NCI-H187 (cell line): ENCODE data around the gene ADH7.
"Not testable (repeated sequence)": the region's sequence is repeated elsewhere in the genome, so short reads cannot be mapped to it uniquely, and the experiment has no call there.

Experiments
- DNase-seq, 2 experiments: peaks; one replicate each; lab custom pipeline; 2025; lab: John Stamatoyannopoulos, UW

The ADH7 gene

DNA sequence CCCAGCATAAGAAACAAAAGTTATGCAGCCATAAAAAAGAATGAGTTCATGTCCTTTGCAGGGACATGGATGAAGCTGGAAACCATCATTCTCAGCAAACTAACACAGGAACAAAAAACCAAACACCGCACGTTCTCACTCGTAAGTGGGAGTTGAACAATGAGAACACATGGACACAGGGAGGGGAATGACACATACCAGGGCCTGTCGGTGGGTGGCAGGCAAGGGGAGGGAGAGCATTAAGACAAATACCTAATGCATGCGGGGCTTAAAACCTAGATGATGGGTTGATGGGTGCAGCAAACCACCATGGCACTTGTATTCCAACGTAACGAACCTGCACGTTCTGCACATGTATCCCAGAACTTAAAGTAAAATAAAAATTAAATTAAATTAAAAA lies 19.4 kb downstream of the ADH7 start:
- DNase-seq: not testable (repeated sequence)

DNA sequence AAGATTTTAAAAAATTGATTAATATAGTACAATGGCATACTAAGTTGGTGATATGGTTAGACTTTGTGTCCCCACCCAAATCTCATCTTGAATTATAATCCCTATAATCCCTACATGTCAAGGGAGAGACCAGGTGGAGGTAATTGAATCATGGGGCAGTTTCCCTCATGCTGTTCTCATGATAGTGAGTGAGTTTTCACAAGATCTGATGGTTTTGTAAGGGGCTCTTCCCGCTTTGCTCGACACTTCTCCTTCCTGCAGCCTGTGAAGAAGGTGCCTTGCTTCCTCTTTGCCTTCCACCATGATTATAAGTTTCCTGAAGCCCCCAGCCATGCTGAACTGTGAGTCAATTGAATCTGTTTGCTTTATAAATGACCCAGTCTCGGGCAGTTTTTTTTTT lies 20.2 kb downstream of the ADH7 start:
- DNase-seq: not testable (repeated sequence)

DNA sequence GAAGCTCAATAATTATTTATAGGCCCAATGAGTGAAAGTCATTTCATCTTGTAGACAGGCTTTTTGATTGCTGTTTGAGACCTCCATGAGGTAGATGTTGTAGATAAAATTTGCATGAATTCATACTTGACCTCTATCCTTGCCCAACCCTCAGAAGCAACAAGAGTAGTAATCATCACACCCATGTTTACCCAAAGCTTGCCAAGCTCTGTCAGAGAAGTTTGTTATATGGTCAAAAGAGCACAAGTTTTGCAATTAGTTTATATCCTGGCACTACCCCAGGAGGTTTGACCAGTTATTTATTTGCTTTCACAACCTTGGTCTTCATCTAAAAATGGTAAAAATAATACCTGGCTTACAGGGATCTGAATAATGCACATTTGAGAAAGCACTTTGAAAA lies 20.7 kb downstream of the ADH7 start:
- DNase-seq: no peak

DNA sequence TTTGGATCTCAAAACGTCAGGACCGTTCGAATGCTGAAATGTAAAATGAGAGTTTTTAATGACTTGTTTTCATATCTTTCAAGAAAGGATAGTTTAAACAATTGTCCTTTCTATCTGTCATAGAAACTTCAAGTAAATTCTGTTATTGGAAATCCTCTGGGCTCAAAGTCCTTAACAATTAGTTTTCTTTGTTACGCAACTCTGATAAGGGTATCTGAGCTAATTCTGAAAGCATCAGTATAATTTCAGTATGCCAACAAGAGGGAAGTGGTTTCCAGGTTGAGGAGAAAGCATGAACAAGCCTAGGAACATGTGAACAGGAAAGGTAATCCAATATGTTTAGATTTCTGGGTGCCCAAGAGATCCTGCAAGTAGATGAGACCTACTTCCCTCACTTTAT lies 22.0 kb downstream of the ADH7 start:
- DNase-seq: no peak

DNA sequence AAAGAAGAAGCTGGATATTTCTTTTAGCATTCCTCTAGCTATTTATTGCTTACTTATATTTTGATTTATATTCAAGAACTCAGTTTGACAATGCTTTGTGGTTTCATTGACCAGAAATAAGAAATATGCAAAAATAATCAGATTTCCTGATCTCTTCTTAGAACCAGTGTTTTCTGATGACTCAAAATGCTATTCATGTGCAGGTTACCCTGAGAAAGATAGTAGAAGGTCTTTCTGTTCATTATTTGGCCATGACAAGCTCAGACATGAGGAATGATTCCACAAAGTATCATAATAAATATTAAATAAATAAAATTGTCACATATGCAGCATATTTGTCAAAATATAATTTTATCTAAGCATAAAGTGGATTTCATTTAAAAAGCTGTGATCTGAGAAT lies 24.1 kb downstream of the ADH7 start:
- no peak for DNase-seq

DNA sequence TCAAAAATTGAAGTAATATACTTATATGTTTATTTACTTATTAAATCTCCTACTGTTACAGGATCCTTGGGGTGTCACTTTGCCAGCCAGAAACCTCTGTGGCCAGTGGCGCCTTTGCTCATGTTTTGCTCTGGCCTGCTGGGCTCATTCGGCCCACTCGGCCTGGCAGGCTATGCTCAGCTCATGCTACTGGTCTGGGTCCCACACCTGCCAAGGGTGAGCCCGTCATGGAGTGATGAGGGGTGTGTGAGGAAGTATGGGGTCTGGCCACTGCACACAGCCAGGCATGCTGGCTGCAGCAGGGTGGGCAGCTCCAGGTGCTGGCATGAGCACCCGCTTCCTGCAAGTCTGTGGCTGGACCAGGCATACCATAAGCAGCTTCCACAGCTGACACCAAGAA lies 25.1 kb downstream of the ADH7 start:
- DNase-seq: no peak

DNA sequence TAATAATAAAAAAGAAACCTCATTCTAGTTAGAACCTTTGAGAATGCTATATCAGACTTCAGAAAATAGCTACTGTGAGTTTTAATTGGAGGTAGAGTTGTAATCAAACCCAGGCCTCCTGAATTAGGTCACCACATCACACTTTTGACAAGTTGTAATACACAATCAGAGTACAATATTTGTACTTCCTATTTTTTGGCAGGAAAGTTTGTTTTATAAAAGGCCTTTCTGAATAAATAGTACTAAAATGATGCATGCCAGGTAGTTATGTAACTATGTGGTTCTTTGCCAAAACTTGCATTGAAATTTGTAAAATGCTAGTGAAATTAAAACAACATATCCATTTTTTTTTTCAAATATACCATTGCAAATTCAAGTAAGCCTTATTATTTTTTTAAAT lies 26.8 kb downstream of the ADH7 start:
- DNase-seq: no peak

DNA sequence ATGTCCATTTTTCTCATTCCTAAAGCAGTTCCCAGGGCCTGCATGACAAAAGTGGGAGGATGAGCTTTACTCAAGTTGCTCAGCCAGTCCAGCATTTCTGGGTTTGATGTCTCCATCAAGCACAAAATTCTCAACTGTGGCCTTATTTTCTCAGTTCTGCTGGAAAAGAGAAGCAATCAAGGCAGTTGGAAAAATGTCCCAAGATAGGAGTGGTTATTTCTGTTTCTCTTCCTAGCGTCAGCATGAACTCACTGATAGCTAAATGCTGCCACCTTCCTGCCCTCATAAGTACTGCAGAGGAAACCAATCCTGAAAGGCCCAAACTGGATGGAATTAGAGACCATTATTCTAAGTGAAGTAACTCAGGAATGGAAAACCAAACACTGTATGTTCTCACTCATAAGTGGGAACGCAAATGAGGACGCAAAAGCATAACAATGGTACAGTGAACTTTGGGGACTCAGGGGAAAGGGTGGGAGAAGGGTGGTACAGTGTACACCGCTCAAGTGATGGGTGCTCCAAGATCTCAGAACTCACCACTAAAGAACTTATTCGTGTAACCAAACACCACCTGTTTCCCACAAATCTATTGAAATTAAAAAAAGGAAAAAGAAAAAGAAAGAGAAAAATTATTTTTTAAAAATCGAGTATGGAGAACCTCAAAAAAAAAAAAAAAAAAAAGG lies 29.6 kb downstream of the ADH7 start:
- DNase-seq: peak; percentile 0 to 13

DNA sequence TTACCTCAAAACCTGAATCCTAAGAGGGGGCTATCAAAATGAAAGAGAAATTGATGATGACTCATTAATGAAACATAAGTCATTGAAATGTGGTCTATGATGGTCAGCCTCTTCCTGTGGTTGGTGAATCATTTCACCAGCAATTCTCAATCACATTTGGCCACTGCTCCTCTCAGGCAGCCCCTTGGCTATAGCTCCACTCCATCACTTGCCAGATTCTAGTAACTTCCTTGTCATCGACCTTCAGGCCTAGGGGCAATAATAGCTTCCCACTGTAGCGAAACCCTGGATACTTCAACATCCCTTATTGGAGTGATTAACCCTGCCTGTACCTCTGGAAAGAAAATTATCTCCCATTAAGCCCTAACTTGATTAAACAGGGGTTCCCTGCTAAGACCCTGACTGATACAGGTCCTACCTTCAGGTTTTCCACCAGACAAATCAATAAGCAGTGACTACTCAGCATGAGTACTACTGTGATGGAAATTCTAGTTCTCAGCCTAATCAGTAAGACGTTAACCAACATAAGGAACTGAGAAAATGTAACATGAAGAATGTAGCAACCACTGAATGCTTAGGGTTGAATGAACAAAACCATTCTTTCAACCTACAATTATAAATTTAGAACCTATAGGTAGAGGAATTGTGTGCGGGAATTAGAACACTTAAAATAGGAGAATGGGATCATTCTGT lies 30.4 kb downstream of the ADH7 start:
- no peak for DNase-seq

DNA sequence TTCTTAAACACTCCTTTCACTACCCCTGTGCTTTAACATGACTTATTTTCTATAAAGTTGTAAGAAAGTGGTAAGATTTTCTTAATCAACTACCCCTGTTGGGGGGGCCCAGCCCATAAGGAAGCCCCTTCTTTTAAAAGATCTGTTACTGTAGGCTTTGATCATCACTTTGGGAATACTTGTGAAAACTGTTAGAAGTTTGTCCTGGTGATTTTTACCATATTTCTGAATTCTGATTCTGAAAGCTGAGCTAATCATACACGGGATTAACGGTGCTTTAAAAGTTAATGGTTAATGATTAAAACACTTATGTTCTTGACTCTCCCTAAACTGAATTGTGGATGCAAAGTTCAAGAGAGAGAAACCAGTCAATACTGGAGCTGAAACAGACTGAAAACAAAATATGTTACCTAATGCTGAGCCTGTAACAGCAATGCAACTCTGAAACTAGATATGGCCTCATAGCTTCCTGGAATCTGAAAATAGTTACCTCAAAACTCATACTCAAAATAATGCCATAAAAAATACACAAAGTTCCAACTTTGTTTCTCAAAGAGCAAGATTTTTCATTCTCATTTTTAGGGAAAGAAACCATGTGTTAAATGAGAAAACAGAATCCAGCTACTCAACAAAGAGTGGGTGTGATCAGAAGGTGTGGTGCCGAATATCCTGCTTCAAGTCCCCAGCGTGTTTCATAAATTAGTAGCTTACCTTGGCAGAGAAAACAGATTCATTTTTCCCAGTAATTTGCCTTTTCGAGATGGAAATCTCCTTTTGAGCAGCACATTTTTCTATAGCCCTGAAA lies 31.6 kb downstream of the ADH7 start:
- no peak for DNase-seq

DNA sequence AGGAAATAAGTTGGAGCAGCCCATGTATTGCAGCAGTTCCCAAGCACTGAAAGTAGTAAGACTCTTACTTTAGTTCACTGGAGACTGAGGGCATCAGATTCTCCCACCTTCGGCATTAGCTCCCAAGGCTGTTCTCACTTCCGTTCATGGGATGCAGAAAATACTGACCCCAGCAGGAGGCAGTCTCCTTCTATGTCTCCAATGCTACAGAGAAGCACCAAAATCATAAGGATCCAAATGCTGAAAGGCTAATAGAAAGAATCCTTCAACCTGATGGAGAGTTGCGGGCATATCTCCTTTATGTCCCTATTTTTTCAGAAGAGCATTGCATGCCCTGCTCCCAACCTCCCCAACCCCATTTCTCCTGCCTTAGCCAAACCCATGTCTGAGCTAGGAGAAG lies 32.4 kb downstream of the ADH7 start:
- no peak for DNase-seq

DNA sequence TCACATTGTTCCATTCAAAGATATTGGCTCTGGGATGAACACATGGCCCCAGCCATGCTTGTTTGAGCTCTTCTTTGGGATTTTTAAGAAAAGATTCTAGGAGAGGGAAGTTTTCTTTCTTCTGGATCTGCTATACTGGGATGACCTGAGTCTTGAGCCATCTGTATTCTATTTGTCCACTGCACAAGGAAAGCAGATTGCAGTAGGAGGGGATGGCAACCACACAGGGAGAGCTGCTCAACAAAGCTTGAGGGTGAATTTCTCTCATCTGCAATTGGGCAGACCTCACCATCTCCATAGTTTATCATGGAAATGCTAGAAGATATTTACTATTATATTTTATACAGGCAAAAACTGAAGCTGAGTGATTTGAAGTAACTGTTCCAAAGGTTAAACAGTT lies 34.3 kb downstream of the ADH7 start:
- DNase-seq: no peak

DNA sequence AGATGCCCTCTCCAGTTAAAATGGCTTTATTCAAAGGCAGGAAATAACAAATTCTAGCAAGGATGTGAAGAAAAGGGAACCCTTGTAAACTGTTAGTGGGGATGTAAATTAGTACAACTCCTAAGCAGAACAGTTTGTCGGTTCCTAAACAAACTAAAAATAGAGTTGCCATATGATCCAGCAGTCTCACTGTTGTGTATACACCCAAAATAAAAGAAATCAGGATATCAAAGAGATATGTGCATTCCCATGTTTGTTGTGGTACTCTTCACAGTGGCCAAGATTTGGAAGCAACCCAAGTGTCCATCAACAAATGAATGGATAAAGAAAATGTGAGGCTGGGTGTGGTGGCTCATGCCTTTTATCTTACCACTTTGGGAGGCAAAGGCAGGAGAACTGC lies 36.1 kb downstream of the ADH7 start:
- DNase-seq: no peak

DNA sequence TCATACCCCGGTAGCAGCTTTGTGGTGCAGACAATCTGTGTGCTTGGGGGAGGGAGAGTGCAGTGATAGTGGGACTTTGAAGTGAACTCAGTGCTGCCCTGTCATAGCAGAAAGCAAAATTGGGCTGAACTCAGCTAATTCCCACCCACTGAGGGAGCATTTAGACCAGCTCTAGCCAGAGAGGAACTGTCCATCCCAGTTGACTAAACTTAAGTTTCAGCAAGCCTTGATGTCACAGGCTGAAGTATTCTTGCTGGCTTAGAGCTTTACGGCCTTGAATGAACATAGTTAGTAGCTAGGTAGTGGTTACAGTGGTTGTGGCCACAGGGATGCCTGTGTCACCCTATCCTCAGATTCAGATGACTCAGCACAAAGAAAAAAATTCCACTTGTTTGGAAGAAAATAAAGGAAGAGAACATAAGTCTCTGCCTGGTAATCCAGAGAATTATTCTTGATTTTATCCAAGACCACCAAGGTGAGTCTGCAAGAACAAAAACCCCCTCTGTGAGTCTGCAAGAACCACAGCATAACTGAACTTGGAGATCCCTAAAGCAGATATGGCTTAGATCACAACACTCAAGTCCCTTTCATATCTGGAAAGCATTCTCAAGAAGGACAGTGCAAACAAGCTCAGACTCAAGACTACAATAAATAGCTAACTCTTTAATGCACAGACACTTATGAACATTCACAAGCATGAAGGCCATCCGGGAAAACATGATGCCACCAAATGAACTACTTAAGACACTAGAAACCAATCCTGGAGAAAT lies 39.4 kb downstream of the ADH7 start:
- no peak for DNase-seq

DNA sequence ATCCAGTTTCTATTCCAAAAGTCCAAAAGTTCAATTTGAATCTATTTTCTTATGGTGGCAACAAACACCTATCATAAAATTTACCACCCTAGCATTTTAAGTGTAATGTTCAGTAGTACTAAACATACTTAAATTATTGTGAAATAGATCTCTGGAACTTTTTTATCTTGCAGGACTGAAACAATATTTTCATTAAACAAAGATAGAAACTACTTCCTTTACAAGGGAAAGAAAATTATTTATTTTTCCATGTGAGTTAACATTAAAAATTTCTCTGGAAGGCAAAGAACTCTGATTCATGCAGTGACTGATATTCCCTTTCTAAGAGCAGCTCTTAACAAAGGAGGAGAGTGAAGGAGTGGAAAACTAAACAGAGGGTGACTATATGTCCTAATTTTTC lies 40.2 kb downstream of the ADH7 start:
- no peak for DNase-seq

DNA sequence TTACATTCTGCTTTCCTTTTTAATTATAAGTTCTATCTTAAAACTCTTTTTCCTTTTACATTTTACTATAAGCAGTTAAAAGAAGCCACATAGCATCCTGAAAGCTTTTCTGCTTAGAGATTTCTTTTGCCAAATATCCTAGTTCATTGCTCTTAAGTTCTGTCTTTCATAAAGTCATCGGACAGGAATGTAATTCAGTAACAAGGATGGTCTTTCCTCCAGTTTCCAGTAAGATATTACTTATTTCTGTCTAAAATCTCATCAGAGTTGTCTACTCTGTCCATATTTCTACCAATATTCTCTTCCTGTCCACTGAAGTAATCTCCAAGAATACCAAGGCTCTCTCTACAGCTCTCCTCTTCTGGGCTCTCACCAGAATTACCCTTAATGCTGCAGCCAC lies 45.1 kb downstream of the ADH7 start:
- no peak for DNase-seq

DNA sequence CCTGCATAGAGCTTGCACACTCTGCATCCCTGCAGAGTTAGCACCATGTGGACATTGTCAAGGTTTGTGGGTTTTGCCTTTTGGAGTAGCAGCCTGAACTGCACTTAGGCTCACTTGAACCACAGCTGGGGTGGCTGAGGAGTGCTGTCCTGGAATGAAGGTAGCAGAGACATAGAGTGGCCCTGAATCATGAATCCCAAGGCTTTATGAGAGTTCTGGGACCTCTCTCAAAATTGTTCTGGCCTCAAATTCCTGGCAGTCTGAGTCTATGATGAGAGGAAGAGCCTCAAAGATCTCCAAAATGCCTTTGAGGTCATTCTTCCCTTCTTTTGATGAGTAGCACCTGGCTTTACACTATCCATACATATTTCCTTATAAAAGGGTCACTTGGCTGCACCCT lies 45.5 kb downstream of the ADH7 start:
- no peak for DNase-seq

DNA sequence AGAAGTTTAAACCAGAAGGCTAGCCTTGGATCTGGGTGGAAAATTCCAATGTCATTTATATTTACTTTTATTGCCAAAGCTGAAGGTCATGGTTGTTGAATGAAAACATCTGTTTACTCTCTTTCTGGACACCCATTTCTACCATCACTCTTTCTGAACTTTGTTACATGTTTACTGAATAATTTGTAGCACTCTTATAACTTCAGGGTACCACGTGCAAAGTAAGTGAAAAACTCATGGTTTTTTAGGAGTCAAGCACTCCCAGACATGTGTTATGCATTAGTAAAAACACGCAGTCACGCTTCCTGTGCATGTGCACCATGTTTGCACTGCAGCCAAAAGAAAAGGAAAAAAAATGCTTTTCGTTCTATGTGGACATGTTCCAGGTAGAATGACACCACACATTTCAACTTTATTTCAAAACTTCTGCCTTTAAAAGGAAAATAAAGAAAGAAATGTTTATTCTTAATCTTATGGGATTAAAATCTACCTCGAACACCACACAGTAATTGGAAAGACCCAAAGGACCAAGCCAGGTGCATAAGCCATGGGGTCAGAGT lies 51.2 kb downstream of the ADH7 start:
- no peak for DNase-seq

DNA sequence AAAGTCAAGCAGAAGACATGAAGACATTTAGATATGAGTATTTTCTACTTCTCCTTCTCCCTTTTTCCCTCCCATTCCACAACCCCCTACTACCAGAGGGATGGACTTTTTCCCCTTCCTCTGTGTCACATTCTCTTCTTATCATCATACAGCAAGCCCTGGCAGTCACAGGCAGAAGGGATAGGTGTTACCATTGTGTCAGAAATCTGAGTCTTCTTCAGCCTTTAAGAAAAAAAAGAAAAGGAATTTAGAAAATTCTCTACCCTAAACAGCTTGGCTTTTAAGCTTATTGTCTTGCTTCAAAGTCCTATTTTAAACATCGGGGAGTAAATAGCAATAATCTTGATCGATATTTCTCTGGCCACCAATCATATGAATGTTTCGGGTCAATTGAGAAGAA lies 51.7 kb downstream of the ADH7 start:
- no peak for DNase-seq

DNA sequence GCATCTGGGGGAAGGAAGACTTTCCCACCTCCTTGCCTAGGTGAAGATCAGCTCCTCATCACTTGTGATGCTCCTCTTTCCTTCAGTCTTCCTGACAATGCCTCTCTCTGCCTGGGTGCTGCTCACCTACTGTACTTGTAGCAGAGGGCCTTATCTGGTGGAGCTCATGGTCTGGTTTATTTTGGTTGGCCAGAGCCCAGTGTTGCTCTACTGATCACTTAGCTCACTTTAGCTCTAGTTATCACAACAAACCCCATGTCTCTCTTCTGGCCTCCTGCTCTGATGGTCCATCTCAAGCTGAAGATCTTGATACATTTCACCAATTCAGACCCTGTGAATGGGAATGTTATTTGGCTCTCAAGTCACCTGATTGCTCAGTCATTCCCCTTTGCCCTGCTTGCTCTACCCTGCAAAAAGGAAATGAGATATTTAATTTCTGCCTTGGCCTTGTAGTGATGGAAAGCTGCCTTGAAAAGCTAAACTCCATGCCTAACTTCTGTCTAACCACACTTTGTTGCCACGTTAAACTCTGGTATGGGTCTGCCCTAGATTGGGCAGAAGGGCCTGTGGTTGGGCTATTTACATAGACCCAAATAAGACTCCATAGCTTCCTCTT lies 52.3 kb downstream of the ADH7 start:
- DNase-seq: no peak

DNA sequence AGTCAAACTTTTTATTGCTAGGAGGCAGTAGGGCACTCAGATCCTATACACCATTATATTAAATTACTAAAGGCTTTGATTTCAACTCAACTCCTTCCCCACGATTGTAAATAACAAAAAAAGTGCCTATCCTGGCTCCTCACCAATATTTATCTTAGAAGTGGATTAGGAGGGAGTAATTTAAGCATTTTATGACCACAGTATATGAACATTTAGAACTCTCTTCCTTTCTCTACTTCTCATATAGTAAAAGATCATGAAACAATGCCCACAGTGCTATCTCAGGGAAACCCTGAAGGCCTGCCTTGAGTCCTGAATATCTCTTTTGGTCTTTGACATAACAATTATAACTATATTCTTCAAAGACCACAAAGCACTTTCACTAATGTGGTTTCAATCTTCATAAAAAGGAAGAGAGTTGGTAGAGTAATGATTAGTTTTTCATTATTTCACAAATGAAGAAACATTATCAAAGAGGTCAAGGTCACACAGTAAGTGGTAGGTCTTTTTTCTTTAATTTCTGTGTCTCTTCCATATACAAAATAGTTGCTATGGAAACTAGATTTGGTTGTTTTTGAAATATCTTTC lies 53.5 kb downstream of the ADH7 start:
- no peak for DNase-seq
